PFSK-1 (cell line): ENCODE data around the gene GOLM1.

Source experiments
- FOXP2 ChIP-seq: optimal IDR thresholded peaks from 2 replicates; pipeline ENCODE3; 2011; ENCODE audit warnings: borderline replicate concordance, control low read depth, inconsistent platforms; ENCODE audit not compliant: insufficient read depth; ENCODE audit errors: extremely low read length, extremely low read depth
- POLR2AphosphoS5 ChIP-seq: IDR thresholded peaks from 2 replicates; pipeline ENCODE4 v1.6.1; 2012; ENCODE audit warnings: low read depth, mild to moderate bottlenecking, control low read depth, low read length, moderate library complexity
- SIN3A ChIP-seq: IDR thresholded peaks from 2 replicates; pipeline ENCODE4 v1.6.1; 2012; ENCODE audit warnings: mild to moderate bottlenecking, low read length, moderate library complexity, borderline replicate concordance; ENCODE audit not compliant: insufficient read depth
- TAF1 ChIP-seq: IDR thresholded peaks from 2 replicates; pipeline ENCODE4 v1.6.1; 2012; ENCODE audit warnings: low read length, control low read depth, borderline replicate concordance; ENCODE audit not compliant: insufficient read depth
- TF ChIP-seq, protein P1 (sequence below), 2 experiments: IDR thresholded peaks; 2 replicates each; pipeline versions ENCODE4 v1.6.1 to v1.8.0; 2011 to 2012; ENCODE audit warnings: low read depth in 2 of 2, low read length in 2 of 2, control low read depth in 1 of 2, inconsistent platforms in 1 of 2, mild to moderate bottlenecking in 1 of 2, moderate library complexity in 1 of 2; ENCODE audit not compliant: insufficient read depth in 1 of 2

The GOLM1 gene

DNA sequence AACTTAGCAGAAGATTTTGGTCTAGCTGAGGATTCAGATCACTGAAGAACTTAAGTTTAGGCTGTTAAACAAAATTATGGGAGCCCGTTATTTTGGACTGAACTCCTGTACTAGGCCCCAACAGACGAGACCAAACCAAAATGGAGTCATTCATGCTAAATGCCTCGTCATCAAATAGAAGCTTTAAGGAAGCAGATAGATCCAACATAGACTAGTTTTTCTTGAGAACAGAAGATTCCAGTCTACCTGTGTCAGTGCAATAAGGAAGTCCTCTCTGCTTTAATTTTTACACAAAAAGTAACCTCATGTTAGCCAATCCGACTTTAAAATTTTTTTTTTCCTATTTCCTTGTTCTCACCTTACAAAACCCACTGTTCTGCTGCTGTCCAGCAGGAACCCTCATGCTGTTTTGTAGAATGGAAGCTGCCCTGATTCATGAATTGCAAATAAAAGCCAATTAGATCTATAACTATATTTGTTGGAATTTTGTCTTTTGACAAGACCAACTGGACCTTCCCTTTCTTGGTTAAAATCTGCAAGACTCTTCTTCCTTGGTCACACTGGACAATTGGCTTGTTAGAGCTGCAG is 29.0 kb upstream of the GOLM1 start:
- TF ChIP-seq SIN3A: no peak
- TF ChIP-seq, protein P1, sequence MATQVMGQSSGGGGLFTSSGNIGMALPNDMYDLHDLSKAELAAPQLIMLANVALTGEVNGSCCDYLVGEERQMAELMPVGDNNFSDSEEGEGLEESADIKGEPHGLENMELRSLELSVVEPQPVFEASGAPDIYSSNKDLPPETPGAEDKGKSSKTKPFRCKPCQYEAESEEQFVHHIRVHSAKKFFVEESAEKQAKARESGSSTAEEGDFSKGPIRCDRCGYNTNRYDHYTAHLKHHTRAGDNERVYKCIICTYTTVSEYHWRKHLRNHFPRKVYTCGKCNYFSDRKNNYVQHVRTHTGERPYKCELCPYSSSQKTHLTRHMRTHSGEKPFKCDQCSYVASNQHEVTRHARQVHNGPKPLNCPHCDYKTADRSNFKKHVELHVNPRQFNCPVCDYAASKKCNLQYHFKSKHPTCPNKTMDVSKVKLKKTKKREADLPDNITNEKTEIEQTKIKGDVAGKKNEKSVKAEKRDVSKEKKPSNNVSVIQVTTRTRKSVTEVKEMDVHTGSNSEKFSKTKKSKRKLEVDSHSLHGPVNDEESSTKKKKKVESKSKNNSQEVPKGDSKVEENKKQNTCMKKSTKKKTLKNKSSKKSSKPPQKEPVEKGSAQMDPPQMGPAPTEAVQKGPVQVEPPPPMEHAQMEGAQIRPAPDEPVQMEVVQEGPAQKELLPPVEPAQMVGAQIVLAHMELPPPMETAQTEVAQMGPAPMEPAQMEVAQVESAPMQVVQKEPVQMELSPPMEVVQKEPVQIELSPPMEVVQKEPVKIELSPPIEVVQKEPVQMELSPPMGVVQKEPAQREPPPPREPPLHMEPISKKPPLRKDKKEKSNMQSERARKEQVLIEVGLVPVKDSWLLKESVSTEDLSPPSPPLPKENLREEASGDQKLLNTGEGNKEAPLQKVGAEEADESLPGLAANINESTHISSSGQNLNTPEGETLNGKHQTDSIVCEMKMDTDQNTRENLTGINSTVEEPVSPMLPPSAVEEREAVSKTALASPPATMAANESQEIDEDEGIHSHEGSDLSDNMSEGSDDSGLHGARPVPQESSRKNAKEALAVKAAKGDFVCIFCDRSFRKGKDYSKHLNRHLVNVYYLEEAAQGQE (IDR thresholded peaks at IDR 0.05; ENCODE audit: insufficient read depth in 1 of 2, low read depth in 2 of 2, low read length in 2 of 2): no peak
- no peak for TF ChIP-seq TAF1
- no peak for TF ChIP-seq POLR2AphosphoS5
- TF ChIP-seq FOXP2: no peak

DNA sequence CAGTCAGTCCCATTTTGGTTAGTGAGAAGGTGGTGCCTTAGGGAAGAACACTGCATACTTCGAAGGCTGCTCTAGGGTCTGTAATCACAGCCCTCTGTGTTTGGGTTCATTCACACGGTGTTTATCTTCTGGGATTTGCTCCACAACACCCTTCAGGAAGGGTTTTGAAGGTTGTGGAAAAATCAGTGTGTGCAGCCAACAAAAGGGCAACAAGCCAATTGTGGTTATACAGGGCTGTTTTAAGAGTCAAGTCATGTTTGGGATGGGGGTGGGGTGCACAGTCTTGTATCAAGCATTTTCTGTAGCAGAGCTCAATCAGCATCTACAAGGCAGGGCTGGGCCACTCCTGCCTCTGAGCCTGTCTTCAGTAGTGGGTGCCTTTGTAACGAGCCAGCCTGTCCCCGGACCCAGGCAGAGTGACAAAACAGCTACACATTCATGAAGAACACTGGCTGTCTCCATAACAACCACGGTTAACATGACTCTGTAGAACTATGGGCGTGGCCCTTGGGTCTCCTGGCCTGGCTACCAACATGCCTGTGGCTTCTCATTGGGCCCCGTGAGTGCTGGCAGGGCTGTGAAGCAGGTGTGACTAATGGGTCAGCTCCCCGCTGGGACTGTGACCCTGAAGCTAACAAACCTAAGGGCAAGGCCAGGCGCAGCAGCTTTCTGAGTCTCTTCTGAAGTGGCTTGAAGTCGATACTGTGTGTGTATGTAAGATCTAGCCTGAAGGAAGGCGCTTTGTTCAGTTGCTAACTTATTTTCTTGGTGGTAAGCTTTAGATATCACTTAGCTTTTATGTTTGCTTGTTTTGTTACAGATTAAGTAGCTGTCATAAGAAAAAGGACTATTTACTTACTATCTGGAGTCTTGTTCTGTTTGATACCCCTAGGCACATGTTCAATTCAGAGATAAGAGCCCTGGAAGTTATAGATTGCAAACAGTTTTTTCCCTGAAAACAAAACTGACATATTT is 27.9 kb upstream of the GOLM1 start:
- TF ChIP-seq FOXP2: no peak
- no peak for TF ChIP-seq SIN3A
- TF ChIP-seq, protein P1 (IDR thresholded peaks at IDR 0.05; ENCODE audit: insufficient read depth in 1 of 2, low read depth in 2 of 2, low read length in 2 of 2): no peak
- no peak for TF ChIP-seq POLR2AphosphoS5
- no peak for TF ChIP-seq TAF1

DNA sequence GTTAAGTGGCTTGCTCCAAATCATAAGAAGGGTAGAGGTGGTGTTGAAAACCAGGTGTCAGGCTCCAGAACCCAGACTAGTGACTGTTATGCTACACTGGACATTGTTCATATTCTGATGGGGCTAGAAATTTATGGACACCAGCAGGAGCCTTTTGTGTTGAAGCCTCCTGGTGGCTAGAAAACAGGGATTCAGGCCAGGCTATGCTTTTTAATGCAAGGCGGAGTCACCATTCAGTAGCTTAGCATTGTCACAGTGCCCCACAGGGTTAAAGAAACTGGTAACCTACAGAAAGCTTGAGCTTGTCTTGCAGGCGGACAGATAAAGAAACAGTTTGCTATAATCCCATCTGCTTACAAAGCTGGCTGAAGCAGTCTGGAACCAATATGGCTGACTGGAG is 23.0 kb upstream of the GOLM1 start:
- TF ChIP-seq SIN3A: no peak
- no peak for TF ChIP-seq TAF1
- TF ChIP-seq FOXP2: no peak
- TF ChIP-seq, protein P1 (IDR thresholded peaks at IDR 0.05; ENCODE audit: insufficient read depth in 1 of 2, low read depth in 2 of 2, low read length in 2 of 2): no peak
- TF ChIP-seq POLR2AphosphoS5: no peak

DNA sequence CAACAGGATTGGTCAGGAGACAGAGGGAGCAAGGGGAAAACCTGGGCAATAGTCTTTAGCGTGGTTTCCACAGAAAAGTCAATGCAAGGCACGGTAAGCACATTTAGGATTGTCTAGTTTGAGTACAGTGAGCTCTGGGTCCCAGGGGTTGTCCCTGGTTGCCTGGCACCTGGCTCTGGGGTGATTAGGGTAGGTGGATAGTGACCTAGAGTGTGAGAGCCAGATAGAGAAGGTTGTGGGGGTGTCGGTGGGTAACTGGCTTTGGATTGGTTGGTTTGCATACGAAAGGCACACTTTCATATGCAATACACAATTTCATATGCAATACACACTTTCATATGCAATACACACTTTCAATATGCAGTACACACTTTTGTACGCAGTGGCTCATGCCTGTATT is 20.1 kb upstream of the GOLM1 start:
- TF ChIP-seq SIN3A (no peak), TAF1 (no peak), FOXP2 (no peak), POLR2AphosphoS5 (no peak)
- TF ChIP-seq, protein P1 (IDR thresholded peaks at IDR 0.05; ENCODE audit: insufficient read depth in 1 of 2, low read depth in 2 of 2, low read length in 2 of 2): no peak
